ENCODE results near the gene PHF2.

DNA sequence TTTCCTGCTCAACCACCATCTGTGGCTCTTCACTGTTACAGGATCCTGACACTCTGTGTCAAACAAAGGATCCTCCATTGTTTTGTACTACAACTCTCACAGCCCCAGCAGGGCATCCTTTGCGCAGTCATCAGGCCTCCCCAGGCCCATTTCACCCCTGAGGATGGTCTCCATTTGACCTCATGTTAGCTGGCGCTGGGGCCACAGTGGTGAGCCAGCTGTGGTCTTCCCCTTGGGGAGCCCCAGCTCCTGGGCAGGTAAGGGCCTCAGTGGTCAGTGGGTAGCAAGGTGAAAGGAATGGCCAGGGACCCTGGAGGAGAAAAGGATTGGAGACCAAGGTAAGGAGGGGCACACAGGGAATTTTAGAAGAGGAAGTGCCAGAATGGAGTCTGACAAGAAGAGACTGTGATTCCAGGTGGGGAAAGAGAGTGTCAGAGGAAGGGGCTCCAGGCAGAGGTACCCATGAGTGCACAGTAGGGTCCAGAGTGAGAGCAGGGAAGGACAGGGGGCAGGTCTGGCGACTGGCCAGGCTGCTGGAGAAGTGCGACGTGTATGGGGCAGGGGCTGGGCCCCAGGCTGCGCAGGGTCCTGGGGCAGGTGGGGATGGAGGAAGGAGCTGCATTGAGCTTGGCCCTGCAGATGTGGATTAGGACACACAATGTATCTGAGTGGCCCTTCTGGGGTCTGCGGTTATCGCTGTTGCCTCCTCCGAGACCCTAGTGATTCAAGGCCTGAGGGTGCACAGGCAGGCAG is 109.9 kb downstream of the PHF2 start:
- no peak for TF ChIP-seq POLR2AphosphoS5 (IDR thresholded peaks at IDR 0.05)
- TF ChIP-seq, protein P1, sequence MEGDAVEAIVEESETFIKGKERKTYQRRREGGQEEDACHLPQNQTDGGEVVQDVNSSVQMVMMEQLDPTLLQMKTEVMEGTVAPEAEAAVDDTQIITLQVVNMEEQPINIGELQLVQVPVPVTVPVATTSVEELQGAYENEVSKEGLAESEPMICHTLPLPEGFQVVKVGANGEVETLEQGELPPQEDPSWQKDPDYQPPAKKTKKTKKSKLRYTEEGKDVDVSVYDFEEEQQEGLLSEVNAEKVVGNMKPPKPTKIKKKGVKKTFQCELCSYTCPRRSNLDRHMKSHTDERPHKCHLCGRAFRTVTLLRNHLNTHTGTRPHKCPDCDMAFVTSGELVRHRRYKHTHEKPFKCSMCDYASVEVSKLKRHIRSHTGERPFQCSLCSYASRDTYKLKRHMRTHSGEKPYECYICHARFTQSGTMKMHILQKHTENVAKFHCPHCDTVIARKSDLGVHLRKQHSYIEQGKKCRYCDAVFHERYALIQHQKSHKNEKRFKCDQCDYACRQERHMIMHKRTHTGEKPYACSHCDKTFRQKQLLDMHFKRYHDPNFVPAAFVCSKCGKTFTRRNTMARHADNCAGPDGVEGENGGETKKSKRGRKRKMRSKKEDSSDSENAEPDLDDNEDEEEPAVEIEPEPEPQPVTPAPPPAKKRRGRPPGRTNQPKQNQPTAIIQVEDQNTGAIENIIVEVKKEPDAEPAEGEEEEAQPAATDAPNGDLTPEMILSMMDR (IDR thresholded peaks at IDR 0.05), result no peak
